OCI-LY7 (cell line): ENCODE results near the gene ZNF598. TPM values are rescaled to one million over a fixed set of nuclear protein-coding genes. Genes with fewer than 3 reads are reported as not detected.

Experiments used
- BruUV-seq: library from RNA; stranded (reverse); fragments of 400-500 nt; replicated peaks from 2 replicates; lab custom pipeline; 2021; lab: Mats Ljungman, UMichigan
- CTCF ChIA-PET: fragments of 300-600 bp; sonication (Branson Sonifier 250); formaldehyde crosslinking; loops from one replicate; lab custom pipeline; 2022; ENCODE audit warnings: antibody characterized with exemption; ENCODE audit not compliant: unreplicated experiment; lab: Charles Lee
- POLR2A ChIA-PET: fragments of 300-600 bp; sonication (Branson Sonifier 250); formaldehyde crosslinking; loops from one replicate; lab custom pipeline; 2022; ENCODE audit warnings: antibody characterized with exemption; lab: Charles Lee
- DNase-seq: peaks from one replicate; pipeline ENCODE4 v3.0.0-alpha.2; 2015; ENCODE audit warnings: low spot score
- H2AFZ ChIP-seq: fragments of 200-600 bp; sonication (generic), shearing (Covaris generic); 2 replicates; pipeline ENCODE4 v1.6.1; 2014; ENCODE audit warnings: mild to moderate bottlenecking, antibody characterized with exemption, low read length, moderate library complexity
- H3K27ac ChIP-seq: fragments of 200-600 bp; sonication (generic); 2 replicates; pipeline ENCODE4 v1.5.1; 2014; ENCODE audit warnings: mixed run types, low read depth, mild to moderate bottlenecking, moderate library complexity, low read length, inconsistent platforms; ENCODE audit not compliant: poor library complexity, severe bottlenecking
- H3K36me3 ChIP-seq: fragments of 200-600 bp; sonication (generic); 2 replicates; pipeline ENCODE4 v1.6.1; 2014; ENCODE audit warnings: mild to moderate bottlenecking, antibody characterized with exemption, low read length, moderate library complexity, mixed read lengths; ENCODE audit not compliant: insufficient read depth
- H3K4me1 ChIP-seq: fragments of 200-600 bp; sonication (generic); 2 replicates; pipeline ENCODE4 v1.5.1; 2014; ENCODE audit warnings: mild to moderate bottlenecking, low read length; ENCODE audit not compliant: insufficient read depth, poor library complexity, severe bottlenecking
- H3K4me2 ChIP-seq: fragments of 200-600 bp; sonication (generic); 2 replicates; pipeline ENCODE4 v1.6.1; 2014; ENCODE audit warnings: mild to moderate bottlenecking, low read length
- H3K4me3 ChIP-seq: fragments of 200-600 bp; sonication (generic); 2 replicates; pipeline ENCODE4 v1.5.1; 2014; ENCODE audit warnings: mild to moderate bottlenecking, low read depth, low read length; ENCODE audit not compliant: poor library complexity, severe bottlenecking
- H3K79me2 ChIP-seq: fragments of 200-600 bp; sonication (generic); 2 replicates; pipeline ENCODE4 v1.6.1; 2016; ENCODE audit warnings: low read depth, mild to moderate bottlenecking, low read length, moderate library complexity, mixed read lengths; ENCODE audit not compliant: insufficient read depth
- H3K9me2 ChIP-seq: fragments of 200-600 bp; sonication (generic); 2 replicates; pipeline ENCODE4 v1.6.1; 2016; ENCODE audit warnings: mild to moderate bottlenecking, low read length, mixed read lengths; ENCODE audit not compliant: insufficient read depth
- H3K9me3 ChIP-seq: fragments of 200-600 bp; sonication (generic); 2 replicates; pipeline ENCODE4 v1.6.1; 2014; ENCODE audit warnings: mild to moderate bottlenecking, mixed run types, low read length, mixed read lengths
- H4K20me1 ChIP-seq: fragments of 200-600 bp; sonication (generic); 2 replicates; pipeline ENCODE4 v1.6.1; 2014; ENCODE audit warnings: mild to moderate bottlenecking, antibody characterized with exemption, low read length, moderate library complexity, mixed read lengths; ENCODE audit not compliant: insufficient read depth
- CTCF ChIP-seq: fragments of 200-600 bp; sonication (generic); conservative IDR thresholded peaks from 2 replicates; pipeline ENCODE4 v1.5.1; 2014; ENCODE audit warnings: mild to moderate bottlenecking, antibody characterized with exemption, low read length, moderate library complexity, mixed read lengths
- EZH2phosphoT487 ChIP-seq: fragments of 200-600 bp; sonication (generic); IDR thresholded peaks from 2 replicates; pipeline ENCODE4 v1.6.1; 2018; ENCODE audit warnings: low read depth, borderline replicate concordance, mild to moderate bottlenecking, mixed run types, antibody characterized with exemption, low read length, moderate library complexity, mixed read lengths
- intact Hi-C: fragments of 100-400 bp; cut with micrococcal nuclease; formaldehyde crosslinking; loops from one replicate; pipeline ENCODE4 v1.10.0; 2022; ENCODE audit not compliant: unreplicated experiment
- total RNA-seq, 2 experiments: library from RNA; depleted of rRNA in 1 of 2; stranded (reverse); fragments of >200 nt in 1 of 2; shearing (Covaris generic) in 1 of 2; gene quantifications; 2 replicates each; pipeline ENCODE4 v1.2.3, GENCODE V29; 2014 to 2022

Gene ZNF598
- total RNA-seq, 2 experiments from 2014 or later: 26.3 to 80.4 TPM

- Histone ChIP-seq H3K4me2 (no peak overlapping the region), H2AFZ (no peak overlapping the region), H3K9me3 (no peaks in the 10 kb centered on the region), H3K79me2 (no peaks in the 10 kb centered on the region), H4K20me1 (no peaks in the 10 kb centered on the region), H3K36me3 (no peaks in the 10 kb centered on the region), H3K4me1 (no peaks in the 10 kb centered on the region), H3K27ac (no peak overlapping the region), H3K4me3 (no peak overlapping the region), H3K9me2 (no peaks in the 10 kb centered on the region)
- CTCF ChIA-PET: no interaction called here
- TF ChIP-seq CTCF (peak; percentile 76), EZH2phosphoT487 (no peak)
- POLR2A ChIA-PET: interaction anchor here (0.6 kb wide), 2 partner anchors 41 to 198 kb away, joined by 3 read pairs; partner anchors contain the start of gene PGP
- peak; percentile 29 for DNase-seq
- intact Hi-C loops: no loop called here
- no TSS peak for BruUV-seq
These were observed 6.8 kb upstream of the ZNF598 start for GRCh38 chr16:2016407-2016922.

- H3K27ac ChIP-seq: no peak overlapping the region
- TF ChIP-seq EZH2phosphoT487 (no peak), CTCF (no peak)
- H3K9me2 ChIP-seq: no peaks in the 10 kb centered on the region
- CTCF ChIA-PET: no interaction called here
- POLR2A ChIA-PET: interaction anchor here (0.6 kb wide), 2 partner anchors 42 to 199 kb away, joined by 3 read pairs; partner anchors contain the start of gene PGP
- no peaks in the 10 kb centered on the region for H3K36me3 ChIP-seq
- H3K79me2 ChIP-seq: no peaks in the 10 kb centered on the region
- no peak overlapping the region for H3K4me2 ChIP-seq
- no peaks in the 10 kb centered on the region for H4K20me1 ChIP-seq
- H3K9me3 ChIP-seq: no peaks in the 10 kb centered on the region
- intact Hi-C loops: no loop called here
- DNase-seq: no peak
- BruUV-seq: no TSS peak
- H3K4me3 ChIP-seq: no peak overlapping the region
- no peak overlapping the region for H2AFZ ChIP-seq
- H3K4me1 ChIP-seq: peaks cover under 1% of the 10 kb centered on the region
These were observed 6.3 kb upstream of the ZNF598 start for GRCh38 chr16:2015947-2016208.

GRCh38 chr16:2015117-2015946, 5.7 kb upstream of the ZNF598 start:
- Histone ChIP-seq H3K9me2 (no peaks in the 10 kb centered on the region), H3K79me2 (peaks cover 5% of the 10 kb centered on the region; the same call in 1 of the 2 replicates), H3K27ac (no peak overlapping the region), H2AFZ (no peak overlapping the region), H3K4me1 (peaks cover 6% of the 10 kb centered on the region), H3K4me3 (no peak overlapping the region), H3K4me2 (no peak overlapping the region), H3K9me3 (no peaks in the 10 kb centered on the region), H4K20me1 (no peaks in the 10 kb centered on the region), H3K36me3 (no peaks in the 10 kb centered on the region)
- intact Hi-C loops: no loop called here
- no TSS peak for BruUV-seq
- CTCF ChIA-PET: no interaction called here
- TF ChIP-seq EZH2phosphoT487: no peak
- no peak for TF ChIP-seq CTCF
- POLR2A ChIA-PET: interaction anchor here (0.6 kb wide), 1 partner anchor 199 kb away, joined by 3 read pairs; the partner anchor contains the start of gene PGP
- no peak for DNase-seq
